ENCODE results near the gene TEX12.
"Not testable (repeated sequence)": the region's sequence is repeated elsewhere in the genome, so short reads cannot be mapped to it uniquely, and the experiment has no call there.

DNA sequence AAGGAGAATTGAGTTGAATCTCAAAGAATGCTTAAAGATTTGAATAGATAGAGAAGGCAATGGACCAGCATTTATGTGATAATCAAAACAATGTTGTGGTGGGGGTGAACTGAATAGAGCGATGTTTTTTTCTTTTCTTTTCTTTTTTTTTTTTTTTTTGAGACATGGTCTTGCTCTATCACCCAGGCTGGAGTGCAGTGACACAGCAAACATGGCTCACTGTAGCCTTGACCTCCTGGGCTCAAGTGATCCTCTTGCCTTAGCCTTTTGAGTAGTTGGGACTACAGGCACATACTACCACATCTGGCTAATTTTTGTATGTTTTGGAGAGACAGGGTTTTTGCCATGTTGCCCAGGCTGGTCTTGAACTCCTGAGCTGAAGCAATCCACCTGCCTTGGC, 5.0 kb upstream of the TEX12 start:
- TF ChIP-seq CTCF (IDR thresholded peaks at IDR 0.05; ENCODE audit: insufficient read depth, low read depth, low read length); EZH2 (IDR thresholded peaks at IDR 0.05; ENCODE audit: insufficient read depth, low read length): not testable (repeated sequence)
